GM18499 (cell line): ENCODE results near the gene CD28.
"Not testable (repeated sequence)": the region's sequence is repeated elsewhere in the genome, so short reads cannot be mapped to it uniquely, and the experiment has no call there.

Experiments used
- ATAC-seq: cut with Tn5 transposase; IDR thresholded peaks from one replicate; pipeline ENCODE4 v1.9.1; 2021; ENCODE audit warnings: moderate number of reproducible peaks; ENCODE audit not compliant: insufficient read depth, unreplicated experiment

CD28 gene

DNA sequence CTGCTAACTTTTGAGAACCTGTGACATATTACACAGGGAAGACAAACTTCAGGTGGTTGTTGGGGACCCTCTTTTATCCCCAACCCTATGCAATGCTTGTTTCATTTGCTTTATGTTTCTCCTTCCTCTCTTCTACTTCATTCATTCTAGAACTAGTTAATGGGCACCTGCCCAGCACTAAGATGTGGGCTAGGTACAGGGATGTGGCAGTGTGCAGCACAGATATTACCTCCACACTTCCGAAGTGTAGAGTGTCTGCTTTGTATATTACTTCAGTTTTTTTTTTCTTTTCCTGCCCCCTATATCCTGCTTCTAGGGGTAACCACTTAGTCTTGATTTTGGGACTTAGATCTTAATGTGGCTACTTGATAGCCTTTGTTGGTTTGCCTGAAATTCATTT is 35.1 kb downstream of the CD28 start:
- no peak for ATAC-seq

DNA sequence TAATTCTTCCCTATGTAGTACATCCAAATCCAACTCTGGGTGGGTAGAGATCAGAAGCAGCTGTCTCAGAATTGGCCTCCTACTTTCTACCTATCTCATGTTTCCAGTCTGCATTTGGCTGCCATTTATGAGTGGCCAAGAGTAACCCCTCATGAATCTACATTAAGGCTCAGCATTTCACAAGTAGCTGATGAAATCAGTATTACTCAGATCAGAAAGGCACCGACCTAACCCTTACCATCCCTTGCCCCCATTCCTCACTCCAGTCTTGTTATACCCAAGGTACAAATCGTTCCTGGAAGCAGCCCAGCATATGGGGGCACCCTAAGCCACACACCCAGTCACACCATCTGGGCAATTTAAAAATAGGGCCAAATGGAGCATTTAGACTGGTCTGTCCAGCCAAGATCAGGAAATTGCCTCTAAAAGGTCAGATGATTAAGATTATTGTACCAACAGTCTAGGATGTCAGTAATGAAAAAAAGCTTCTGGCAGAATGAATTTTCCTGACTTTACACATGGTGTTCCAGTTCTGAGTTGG is 37.1 kb downstream of the CD28 start:
- no peak for ATAC-seq

DNA sequence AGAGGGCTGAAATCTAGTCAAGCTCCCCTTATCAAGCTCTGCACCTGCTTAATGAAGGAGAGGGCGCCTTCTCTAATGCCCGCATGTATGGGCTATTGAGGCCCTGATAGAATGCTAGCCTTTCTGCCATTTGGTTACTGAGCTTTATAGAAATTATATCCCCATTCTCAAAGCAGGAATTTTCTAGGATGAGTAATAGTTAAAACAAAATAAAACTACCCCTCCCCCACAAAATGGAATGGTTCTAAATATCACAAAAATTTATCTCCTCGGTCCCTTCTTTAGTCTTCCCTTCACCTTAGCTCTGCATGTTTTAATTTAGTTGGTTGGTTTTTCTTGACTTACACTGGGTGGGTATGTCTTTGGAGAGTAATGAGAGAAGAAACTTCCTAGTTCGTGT is 37.7 kb downstream of the CD28 start:
- no peak for ATAC-seq

DNA sequence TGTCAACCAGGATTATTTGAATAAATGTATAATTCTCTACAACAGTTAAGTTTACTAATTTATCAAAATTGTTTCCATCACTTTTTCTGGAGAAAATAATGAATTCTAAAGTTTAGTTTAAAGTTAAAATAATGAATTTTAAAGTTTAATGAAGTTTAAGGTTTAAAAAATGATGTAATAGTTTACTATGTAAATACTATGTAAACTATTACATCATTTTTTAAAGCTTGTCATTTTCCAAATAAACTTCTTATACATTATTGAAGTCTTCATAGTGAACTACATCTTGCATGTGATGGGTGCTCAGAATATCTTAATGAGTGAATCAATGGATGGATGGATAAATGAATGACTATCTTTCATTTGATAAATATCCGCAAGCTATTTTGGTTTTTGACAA is 38.8 kb downstream of the CD28 start:
- no peak for ATAC-seq

DNA sequence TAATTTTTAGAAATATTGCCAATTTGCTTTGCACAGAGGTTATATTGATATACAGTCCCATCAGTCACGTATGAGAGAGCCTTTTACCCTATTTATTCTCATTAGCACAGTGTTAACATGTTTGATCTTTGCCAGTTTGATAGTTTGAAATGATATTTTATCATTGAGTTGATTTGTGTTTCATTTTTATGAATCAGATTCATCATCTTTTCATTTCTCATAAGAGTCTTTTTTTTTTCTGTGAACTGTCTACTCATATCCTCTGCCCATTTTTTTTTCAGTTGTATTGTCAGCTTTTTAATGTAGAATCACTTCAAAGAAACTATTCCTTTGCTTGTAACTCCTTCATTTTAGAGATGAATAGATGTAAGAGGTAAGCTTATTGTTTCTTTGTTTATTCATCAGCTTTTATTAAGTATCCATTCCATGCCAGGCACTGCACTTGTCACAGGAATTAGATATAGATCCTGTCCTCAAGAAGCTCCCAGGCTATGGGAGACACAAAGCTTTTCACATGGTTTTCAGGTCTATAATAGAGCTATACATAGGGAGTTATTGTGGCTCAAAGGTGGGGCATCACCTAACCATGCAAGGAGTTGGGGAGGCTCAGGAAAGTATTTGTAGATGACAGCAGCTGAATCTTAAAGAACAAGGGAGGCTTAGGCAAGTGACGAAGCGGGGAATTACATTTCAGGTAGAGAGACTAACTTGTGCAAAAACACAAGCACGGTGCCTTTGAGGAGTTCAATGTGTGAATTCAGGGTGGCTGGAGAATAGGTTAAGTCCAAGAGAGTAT is 42.1 kb downstream of the CD28 start:
- no peak for ATAC-seq

DNA sequence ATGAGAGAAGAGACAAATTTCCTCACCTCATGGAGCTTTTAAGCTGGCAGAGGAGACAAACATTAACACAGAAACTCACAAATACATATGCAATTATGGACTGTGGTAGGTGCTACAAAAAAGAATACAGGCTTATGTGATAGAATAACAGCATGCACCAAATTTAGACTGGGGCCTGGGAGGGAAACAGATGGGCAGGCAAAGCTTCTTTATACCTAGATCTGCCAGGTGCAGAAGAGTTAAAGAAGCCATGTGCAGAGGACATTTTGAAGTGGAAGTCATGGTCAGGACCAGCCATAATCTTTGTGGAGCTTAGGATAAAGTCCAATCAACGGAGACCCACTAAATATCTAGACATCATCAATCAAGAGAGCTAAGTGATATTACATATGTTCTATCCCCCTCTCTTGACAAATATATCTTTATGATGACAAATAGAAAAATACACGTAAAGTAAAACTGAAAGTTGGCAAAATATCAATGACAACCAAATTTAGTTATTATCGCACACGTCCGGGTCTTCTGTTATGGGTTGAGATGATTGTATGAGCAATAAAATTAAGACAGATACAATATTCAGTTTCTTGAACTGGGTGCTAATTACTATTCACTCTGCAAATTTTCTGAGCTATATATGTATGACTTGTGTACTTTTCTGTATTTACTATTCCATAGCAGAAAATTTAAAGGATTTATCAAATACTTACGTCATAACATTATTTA is 44.1 kb downstream of the CD28 start:
- no peak for ATAC-seq

DNA sequence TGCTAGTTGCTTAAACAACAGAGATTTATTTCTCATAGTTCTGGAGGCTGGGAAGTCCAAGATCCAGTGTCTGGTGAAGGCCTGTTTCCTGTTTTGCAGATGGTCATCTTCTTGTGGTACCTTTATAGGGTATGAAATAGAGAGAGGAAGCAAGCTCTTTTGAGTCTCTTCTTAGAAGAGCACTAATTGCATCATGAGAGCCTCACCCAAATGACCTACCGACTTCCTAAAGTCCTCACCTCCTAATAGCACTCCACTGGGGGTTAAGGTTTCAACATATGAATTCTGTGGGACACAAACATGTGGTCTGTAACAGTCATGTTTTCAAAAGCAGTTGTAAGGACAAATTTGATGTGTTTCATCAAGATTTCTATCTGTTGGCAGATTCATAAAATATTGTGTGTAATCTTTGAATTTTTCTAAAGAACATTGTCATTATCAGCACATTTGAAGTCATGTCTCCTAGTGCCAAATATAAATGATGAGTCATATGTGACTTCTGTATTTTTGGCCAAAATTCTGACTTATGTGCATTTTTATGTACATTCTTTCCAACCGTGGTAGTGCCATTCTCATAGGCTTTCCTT is 45.3 kb downstream of the CD28 start:
- no peak for ATAC-seq

DNA sequence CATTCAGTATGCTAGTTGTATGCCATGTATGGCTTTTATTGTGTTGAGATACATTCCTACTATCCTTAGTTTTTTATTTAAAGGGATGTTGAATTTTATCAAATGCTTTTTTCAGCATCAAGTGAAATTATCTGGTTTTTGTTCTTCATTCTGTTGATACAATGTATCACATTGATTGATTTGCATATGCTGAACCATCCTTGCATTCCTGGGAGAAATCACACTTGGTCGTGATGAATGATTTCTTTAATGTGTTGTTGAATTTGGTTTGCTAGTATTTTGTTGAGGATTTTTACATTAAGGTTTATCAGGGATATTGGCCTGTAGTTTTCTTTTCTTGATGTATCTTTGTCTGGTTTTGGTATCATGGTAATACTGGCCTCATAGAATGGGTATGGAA is 49.7 kb downstream of the CD28 start:
- no peak for ATAC-seq

DNA sequence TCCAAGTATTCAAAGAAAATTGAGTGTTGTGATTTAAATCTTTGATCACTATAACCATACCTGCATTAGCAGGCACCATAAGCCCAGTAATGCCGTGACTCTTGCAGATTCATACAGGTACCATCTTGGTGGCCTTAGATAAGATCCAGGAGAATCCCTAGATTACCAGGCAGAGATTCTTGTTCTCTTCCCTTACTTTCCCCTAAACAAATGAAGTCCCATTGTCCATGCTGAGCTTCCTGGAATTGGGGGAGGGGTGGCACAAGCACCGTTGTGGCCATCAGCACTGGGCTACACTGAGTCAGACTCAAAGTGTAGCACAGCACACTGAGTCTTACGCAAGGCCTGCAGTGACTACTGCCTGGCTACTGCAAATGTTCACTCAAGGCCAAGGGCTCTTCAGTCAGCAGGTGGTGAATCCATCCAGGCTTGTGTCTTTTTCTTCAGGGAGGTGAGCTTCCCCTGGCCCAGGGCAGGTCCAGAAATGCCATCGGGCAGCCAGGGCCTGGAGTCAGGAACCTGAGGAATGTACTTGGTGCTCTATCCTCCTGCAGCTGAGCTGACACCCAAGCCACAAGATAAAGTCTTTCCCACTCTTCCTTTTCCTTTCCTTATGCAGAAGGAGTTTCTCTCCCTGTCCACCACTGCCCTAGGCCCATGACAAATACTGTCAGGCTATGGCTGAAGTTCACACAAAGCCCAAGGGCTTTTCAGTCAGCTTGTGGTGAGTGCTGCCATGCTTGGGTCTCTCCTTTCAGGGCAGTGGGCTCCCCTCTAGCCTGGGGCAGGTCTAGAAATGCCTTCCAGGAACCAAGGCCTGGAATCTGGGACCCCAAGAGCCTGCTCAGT is 52.6 kb downstream of the CD28 start:
- ATAC-seq: no peak

DNA sequence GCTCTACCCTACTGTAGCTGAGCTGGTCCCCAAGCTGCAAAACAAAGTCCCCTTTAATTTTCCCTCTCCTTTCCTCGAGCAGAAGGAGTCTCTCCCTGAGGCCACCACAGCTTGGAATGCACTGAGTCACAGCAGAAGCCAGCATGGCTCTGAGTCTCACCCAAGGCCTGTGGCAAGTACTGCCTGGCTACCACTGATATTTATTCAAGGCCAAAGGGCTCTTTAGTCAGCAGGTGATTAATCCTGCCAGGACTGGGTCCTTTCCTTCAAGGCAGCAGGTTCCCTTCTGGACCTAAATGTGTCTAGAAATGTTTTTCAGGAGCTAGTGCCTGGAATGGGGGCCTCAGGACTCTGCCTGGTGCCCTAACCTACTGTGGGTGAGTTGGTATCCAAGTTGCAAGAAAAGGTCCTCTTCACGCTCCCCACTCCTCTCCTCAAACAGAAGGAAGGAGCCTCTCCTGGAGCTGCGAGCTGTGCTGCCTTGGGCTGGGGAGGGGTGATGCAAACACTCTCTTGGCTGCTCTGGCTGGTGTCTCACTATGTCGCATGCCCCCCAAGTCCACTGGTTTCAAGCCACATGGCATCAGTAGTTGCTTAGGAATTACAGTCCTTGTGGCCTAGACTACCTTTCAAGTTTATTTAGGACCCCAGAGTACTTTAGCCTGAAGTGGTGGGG is 53.4 kb downstream of the CD28 start:
- ATAC-seq: no peak

DNA sequence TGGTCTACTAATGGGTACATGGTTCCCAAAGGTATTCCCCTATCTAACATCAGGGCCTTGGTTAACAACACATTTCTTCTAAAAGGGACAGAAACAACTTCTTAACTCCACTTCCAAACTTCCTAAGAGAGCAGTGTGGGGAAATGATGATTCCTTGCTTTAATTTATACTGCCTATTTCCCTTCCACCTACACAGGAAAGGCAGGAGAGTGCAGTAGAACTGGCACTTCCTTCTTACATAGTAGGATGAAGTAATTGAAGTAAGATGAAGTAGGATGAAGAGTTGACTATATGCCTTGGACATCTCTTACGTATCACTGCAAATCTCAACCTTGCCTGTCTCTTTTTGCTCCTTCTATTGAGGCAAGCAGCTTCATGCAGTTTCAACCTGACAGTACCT is 54.7 kb downstream of the CD28 start:
- ATAC-seq: no peak

DNA sequence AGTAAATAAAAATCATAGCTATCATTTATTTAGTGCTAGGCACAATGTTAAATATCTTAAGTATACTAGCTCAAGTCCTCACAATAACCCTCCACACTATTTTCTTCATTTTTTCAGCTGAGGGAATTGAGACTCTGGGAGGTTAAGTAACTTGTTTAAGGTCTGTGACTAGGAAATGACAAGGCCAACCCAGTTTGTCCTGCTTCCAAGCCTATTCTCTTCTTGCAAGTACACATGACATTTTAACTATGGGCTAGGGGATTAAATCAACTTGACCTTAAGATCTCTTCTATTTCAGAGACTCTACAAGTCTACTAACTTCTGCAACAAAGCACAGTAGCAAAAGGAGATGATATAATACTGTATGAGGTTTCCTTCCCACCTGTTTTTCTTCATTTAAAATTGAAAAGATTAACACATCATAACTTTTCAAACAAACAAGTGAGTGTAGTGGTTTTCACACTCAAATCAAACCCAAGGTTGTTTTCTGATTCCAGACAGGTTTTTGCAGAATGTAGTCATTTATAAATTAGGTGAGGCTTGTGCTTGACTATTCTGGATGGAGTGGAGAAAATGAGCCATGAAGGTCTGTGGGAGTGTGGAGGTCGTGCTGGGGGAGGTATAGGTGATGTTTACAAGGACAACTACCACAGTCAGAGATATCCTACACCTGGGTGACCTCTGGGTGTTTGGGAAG is 57.0 kb downstream of the CD28 start:
- no peak for ATAC-seq

DNA sequence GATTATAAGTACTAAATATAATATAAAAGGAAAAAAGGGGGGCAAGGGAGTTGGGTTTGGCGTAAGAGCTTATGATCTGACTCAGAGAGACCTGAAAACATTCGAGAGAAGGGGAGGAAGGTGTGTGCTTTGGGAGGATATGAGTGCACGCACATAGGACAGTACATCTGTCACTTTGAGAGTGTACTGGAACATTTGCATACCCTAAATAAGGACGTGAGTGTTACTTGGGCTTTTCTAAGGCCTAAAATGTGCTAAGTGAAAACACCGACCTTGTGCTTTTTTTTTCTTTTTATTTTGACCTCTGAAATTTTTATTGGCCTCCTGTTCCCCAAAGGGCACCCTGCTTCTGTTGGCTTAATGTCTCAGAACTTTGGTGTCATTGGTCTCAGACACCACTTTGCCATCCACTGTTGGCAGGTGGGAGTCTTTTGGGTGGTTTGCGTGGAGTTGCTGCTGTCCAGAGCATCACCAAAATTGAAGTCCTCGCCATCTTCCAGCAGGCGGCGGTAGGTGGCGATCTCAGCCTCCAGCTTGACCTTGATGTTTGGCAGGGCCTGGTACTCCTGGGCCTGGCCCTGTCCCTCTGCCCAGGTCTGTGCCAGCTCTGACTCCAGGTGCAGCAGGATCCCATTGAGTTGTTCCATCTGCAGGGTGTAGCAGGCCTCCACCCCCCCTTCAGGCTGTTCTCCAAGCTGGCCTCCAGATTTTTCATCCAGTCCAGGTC is 57.7 kb downstream of the CD28 start:
- ATAC-seq: peak; percentile 80

DNA sequence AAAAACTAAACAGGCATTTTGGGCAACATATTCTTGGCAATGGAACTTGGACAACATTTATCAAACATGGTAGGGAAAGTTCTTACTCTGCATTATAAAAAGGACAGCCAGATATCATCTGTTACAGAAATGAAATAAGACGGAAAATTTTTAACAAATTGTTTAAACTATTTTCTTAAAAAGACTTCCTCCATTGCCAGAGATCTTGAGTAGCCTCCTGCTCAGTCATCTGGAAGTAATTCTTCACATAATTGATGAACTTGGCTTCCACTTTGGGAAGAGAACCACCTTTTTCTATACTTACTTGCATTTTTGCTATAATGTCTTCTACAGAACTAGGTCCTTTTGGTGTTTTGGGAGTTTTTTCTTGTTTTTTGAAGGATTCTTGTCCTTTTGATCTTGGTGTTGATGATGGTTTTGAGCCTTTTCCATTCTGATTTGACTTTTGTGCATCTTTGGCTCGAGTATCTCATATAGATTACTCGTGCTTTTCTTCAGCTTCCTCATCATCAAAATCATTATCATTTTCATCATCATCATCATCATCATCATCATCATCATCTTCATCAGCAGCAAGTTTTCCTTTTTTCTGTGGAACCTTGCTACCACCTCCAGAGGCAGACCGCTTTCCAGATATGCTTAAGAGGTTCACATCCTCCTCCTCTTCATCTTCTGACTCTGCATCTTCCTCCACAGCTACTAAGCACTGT is 66.2 kb downstream of the CD28 start:
- no peak for ATAC-seq

DNA sequence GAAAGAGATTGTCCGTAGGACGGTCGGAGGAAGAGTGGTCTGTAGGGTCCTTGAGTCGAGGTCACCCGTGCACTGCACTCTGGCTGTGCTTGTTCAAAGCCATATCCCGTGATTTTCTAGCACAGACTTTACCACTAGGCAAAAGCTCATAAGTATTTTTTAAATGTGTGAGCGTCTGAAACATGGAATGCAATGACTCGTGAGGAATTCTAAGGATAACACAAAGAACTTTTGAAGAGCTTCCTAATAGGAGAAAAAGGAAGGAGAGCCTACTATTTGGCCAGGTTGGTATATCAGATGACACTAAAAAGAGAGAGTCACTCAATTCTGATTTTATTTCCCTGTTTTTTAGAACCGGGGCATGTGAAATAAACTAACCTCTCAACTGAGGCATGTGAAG is 68.3 kb downstream of the CD28 start:
- no peak for ATAC-seq

DNA sequence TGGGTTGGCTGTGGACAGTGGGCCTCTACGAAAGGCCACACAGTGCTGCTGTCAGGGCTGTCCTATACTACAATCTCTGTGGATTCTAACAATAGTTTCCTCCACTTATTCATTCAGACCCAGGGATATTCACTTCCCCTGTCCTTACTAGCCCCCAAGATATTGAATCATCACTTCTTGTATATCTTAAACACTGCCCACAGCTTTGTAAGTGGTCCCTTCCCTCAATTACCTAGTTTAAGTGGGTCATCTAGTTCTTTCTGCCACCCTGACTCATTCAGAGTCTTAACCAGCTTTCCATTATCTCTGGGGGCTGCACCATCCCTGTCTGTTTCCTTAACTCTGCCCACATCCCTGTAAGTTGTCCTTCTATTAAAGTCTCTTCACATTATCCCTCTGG is 69.2 kb downstream of the CD28 start:
- no peak for ATAC-seq

DNA sequence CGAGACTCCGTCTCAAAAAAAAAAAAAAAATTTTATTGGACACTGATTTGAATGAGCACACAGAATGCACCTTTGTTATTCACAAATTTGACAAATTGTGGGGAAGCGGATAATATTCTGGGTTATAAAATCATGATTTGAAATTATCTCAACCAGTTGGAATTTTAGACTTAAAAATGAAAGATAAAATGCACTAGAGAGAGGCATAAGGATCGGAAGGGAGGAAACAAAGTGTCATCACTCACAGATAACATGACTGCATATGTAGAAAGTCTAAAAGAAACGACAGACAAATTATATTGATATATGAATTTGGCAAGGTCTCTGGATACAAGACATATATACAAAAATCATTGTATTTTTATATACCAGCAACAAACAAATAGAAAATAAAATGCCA is 70.6 kb downstream of the CD28 start:
- no peak for ATAC-seq

DNA sequence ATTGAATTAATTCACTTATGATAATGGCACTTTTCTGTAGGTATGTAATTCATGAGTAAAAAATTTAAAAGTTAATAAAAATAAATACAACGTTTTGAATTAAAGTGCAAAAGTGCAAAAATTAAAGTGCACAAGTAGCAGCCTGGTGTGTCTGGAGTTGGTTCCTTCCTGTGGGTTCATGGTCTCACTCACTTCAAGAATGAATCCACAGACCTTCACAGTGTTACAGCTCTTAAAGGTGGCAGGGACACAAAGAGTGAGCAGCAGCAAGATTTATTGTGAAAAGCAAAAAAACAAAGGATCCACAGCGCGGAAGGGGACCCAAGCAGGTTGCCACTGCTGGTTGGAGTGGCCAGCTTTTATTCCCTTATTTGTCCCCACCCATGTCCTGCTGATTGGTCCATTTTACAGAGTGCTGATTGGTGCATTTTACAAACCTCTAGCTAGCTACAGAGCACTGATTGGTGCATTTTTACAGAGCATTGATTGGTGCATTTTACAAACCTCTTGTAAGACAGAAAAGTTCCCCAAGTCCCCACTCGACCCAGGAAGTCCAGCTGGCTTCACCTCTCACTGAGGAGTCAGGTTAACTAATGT is 73.1 kb downstream of the CD28 start:
- ATAC-seq: not testable (repeated sequence)
